ENCODE data around the gene ETNK1. TPM values are rescaled to one million over a fixed set of nuclear protein-coding genes. Genes with fewer than 3 reads are reported as not detected.
A peak's percentile ranks its signal among the peaks of the same experiment; 100 is the strongest.

ETNK1 gene
- total RNA-seq, 1 experiment from 2014 or later: 70.1 TPM

DNA sequence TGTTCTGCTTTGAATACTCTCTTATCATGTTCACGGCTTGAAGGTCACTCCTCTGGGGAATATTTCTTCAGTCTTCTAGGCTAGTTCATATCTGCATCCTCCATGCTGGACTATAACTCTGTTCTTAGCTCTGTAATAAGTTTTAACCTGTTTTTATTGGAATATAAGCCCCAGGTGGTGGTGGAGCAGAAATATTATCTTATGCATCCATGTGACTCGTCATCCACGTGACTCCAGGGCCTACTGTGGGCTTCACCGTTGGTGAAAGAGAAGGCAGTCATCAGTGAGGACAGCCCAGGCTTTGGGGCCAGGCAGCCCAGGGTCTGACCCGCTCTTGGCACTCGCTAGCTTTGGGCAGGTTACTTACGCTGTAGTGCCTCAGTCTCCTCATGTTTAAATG is 87.1 kb downstream of the ETNK1 start:
- no peak overlapping the region for H2BK20ac ChIP-seq (ENCODE audit: low read depth, low read length, poor library complexity, severe bottlenecking)
- no peaks in the 10 kb centered on the region for H4K20me1 ChIP-seq (ENCODE audit: control insufficient read depth, insufficient read depth, insufficient read length)
- no peak overlapping the region for H3K23ac ChIP-seq (ENCODE audit: insufficient read length, low read depth, low read length)
- Mint-ChIP-seq H3K27me3 (ENCODE audit: low read depth) (no peaks in the 10 kb centered on the region), H3K36me3 (ENCODE audit: insufficient read depth in 1 of 3, low read depth in 3 of 3) (0 out of 7 replicates have a peak, but pooled peaks cover 0 to 4% (median 0%) of the 10 kb centered on the region in 3 experiments), H3K9me3 (no peaks in the 10 kb centered on the region), H3K4me1 (peaks cover 9 to 14% of the 10 kb centered on the region in 2 experiments; a peak in 3 of 4 replicates), H3K27ac (peak overlapping the region in 1 of 3 experiments; percentile 11; a peak in 2 of 7 replicates), H3K4me3 (no peak overlapping the region)
- H3K4ac ChIP-seq (ENCODE audit: low read depth, low read length): no peak overlapping the region
- H3K56ac ChIP-seq (ENCODE audit: insufficient read length, low read depth, low read length): no peak overlapping the region
- H3K14ac ChIP-seq (ENCODE audit: insufficient read depth, low read length): no peak overlapping the region
- H2BK5ac ChIP-seq (ENCODE audit: insufficient read length, low read length): no peak overlapping the region
- no peaks in the 10 kb centered on the region for H3K79me2 ChIP-seq (ENCODE audit: insufficient read depth, low read length)
- no peak overlapping the region for H4K5ac ChIP-seq (ENCODE audit: insufficient read length, low read depth, low read length)
- TF ChIP-seq, protein P1, sequence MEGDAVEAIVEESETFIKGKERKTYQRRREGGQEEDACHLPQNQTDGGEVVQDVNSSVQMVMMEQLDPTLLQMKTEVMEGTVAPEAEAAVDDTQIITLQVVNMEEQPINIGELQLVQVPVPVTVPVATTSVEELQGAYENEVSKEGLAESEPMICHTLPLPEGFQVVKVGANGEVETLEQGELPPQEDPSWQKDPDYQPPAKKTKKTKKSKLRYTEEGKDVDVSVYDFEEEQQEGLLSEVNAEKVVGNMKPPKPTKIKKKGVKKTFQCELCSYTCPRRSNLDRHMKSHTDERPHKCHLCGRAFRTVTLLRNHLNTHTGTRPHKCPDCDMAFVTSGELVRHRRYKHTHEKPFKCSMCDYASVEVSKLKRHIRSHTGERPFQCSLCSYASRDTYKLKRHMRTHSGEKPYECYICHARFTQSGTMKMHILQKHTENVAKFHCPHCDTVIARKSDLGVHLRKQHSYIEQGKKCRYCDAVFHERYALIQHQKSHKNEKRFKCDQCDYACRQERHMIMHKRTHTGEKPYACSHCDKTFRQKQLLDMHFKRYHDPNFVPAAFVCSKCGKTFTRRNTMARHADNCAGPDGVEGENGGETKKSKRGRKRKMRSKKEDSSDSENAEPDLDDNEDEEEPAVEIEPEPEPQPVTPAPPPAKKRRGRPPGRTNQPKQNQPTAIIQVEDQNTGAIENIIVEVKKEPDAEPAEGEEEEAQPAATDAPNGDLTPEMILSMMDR (conservative IDR thresholded peaks at IDR 0.05): no peak
- H2BK15ac ChIP-seq (ENCODE audit: low read depth, low read length): no peak overlapping the region
- no peak overlapping the region for H3K4me2 ChIP-seq (ENCODE audit: insufficient read depth, insufficient read length, low read length)
- H2AK5ac ChIP-seq (ENCODE audit: insufficient read length, low read length): no peak overlapping the region
- no peak overlapping the region for H2AFZ ChIP-seq (ENCODE audit: low read length)
- H3K27me3 ChIP-seq (ENCODE audit: insufficient read depth, low read length): no peaks in the 10 kb centered on the region
- no peak overlapping the region for H4K8ac ChIP-seq (replicated peaks; ENCODE audit: insufficient read length, low read depth, low read length)
- no peak for DNase-seq
- no peak overlapping the region for H3K9ac ChIP-seq (ENCODE audit: extremely low read depth, insufficient read length, low read length)
- H2BK12ac ChIP-seq (ENCODE audit: insufficient read length, low read depth, low read length): no peak overlapping the region
- no CpG with 5 or more reads among the region's 7 CpGs for WGBS (ENCODE audit: extremely low coverage, insufficient read length, low lambda C conversion rate)
- no peaks in the 10 kb centered on the region for H3K4me1 ChIP-seq (ENCODE audit: insufficient read depth, low read length)
- no peak overlapping the region for H3K18ac ChIP-seq (ENCODE audit: insufficient read length, low read depth, low read length)
- no peak overlapping the region for H2BK120ac ChIP-seq (ENCODE audit: low read depth, low read length, poor library complexity, severe bottlenecking)
- H3K79me1 ChIP-seq (ENCODE audit: insufficient read depth, low read depth, low read length, poor library complexity, severe bottlenecking): no peaks in the 10 kb centered on the region
- no peak overlapping the region for H4K91ac ChIP-seq (ENCODE audit: insufficient read length, low read depth, low read length)
- no peak overlapping the region for H3T11ph ChIP-seq (ENCODE audit: low read length)
- no peaks in the 10 kb centered on the region for H3K9me3 ChIP-seq (ENCODE audit: control insufficient read depth, low read depth, low read length)
- H3K27ac ChIP-seq (ENCODE audit: insufficient read length, low read depth, low read length): no peak overlapping the region
- H3K23me2 ChIP-seq (ENCODE audit: insufficient read length, low read depth, low read length, poor library complexity, severe bottlenecking): no peaks in the 10 kb centered on the region
